DMS 273 treated with DMSO at 0.1 percent for 48 hours (cell line): ENCODE results near the gene TARDBP.
"Not testable (repeated sequence)": the region's sequence is repeated elsewhere in the genome, so short reads cannot be mapped to it uniquely, and the experiment has no call there.

ENCODE experiments used
- DNase-seq: peaks from one replicate; lab custom pipeline; 2025; lab: John Stamatoyannopoulos, UW

Gene TARDBP

GRCh38 chr1:10992864-10993263, 19.6 kb upstream of the TARDBP start:
- DNase-seq: no peak

GRCh38 chr1:10996100-10996499, 16.4 kb upstream of the TARDBP start:
- no peak for DNase-seq

GRCh38 chr1:11000526-11000925, 11.9 kb upstream of the TARDBP start:
- DNase-seq: no peak

DNA sequence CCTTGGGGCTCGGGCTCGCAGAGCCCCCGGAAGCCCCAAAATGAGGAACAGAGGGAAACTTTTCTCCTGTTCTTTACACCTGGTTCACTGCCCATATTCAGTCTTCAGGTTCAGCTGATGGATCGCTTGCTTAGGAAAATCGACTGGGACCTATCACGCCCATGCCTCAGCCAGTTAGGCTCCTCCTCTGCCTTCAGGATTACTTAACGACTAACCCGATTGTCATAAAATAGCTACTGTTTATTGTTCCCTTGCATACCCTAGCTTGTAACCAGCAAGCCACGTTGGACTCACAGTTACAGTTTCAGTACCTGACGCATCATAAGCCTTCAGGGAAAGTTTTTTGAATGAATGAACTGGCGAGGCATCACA, 692 bp downstream of the TARDBP start:
- no peak for DNase-seq

- DNase-seq: not testable (repeated sequence)
Measured at GRCh38 chr1:11019358-11019757, 6.9 kb downstream of the TARDBP start.

DNA sequence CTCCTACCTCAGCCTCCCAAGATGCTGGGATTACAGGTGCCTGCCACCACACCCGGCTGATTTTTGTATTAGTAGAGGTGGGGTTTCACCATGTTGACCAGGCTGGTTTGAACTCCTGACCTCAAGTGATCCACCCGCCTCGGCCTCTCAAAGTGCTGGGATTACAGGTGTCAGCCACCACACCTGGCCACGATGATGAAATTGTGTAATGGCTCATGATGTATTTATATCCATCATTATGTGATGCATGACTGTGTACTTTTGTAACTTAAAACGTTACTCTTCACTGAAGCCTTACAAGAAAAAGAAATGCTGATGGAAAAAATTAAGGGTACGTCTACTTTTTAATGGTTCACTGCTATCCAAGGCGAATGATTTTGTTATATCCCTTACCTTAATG, 7.5 kb downstream of the TARDBP start:
- DNase-seq: no peak

DNA sequence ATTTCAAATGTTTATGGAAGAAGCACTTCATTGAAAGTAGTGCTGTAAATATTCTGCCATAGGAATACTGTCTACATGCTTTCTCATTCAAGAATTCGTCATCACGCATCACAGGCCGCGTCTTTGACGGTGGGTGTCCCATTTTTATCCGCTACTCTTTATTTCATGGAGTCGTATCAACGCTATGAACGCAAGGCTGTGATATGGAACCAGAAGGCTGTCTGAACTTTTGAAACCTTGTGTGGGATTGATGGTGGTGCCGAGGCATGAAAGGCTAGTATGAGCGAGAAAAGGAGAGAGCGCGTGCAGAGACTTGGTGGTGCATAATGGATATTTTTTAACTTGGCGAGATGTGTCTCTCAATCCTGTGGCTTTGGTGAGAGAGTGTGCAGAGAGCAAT, 10.7 kb downstream of the TARDBP start:
- no peak for DNase-seq

- DNase-seq: no peak
Measured at GRCh38 chr1:11024154-11024873, 11.9 kb downstream of the TARDBP start.

DNA sequence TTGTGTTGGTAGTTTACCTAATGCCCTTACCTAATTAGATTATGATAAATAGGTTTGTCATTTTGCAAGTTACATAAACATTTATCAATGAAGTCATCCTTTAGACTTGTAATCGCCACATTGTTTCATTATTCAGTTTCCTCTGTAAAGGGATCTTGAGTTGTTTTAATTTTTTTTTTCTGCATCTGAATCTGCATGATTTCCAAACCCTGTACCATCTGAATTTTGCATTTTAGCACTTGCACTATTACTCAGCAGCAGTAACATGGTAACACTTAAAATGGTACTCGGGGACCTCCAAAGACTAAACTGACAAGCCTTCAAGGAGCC, 12.4 kb downstream of the TARDBP start:
- DNase-seq: no peak

GRCh38 chr1:11025618-11026017, 13.2 kb downstream of the TARDBP start:
- no peak for DNase-seq

GRCh38 chr1:11026052-11026451, 13.6 kb downstream of the TARDBP start:
- DNase-seq: no peak

GRCh38 chr1:11026903-11027302, 14.4 kb downstream of the TARDBP start:
- no peak for DNase-seq

GRCh38 chr1:11027316-11027715, 14.9 kb downstream of the TARDBP start:
- DNase-seq: no peak

DNA sequence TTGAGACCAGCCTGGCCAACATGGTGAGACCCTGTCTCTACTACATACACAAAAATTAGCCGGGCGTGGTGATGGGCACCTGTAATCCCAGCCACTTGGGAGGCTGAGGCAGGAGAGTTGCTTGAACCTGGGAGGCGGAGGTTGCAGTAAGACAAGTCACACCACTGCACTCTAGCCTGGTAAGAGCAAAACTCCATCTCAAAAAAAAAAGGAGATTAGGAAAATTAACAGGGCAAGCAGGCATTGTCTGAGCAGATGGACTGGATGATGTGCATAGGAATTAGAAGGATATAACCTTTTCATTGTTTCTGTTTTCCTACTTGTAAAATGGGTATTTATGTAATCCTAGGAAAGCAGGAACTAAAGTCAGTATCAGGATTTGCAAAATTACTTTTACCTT, 15.6 kb downstream of the TARDBP start:
- no peak for DNase-seq

GRCh38 chr1:11030865-11031264, 18.4 kb downstream of the TARDBP start:
- no peak for DNase-seq

DNA sequence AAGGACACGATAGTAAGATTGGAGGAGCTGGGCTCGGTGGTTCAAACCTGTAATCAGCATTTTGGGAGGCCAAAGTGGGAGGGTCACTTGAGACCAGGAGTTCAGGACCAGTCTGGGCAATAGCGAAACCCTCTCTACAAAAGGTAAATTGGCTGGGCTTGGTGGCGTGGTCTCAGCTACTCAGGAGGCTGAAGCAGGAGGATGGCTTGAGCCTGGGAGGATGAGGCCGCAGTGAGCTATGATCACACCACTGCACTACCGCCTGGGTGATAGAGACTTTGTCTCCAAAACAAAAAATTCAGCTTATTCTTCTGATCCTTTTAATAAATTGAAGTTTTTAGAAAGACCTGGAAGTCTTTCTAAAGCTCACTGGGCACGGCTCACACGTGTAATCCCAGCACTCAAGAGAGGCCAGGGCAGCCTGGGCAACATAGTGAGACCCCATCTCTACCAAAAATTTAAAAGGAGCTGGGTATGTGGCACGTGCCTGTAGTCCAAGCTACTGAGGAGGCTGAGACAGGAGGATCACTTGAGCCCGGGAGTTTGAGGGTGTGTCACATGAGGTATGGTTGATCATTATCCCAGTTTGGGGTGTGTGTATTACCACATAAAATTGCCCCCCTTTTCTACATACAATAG, 19.3 kb downstream of the TARDBP start:
- DNase-seq: no peak

DNA sequence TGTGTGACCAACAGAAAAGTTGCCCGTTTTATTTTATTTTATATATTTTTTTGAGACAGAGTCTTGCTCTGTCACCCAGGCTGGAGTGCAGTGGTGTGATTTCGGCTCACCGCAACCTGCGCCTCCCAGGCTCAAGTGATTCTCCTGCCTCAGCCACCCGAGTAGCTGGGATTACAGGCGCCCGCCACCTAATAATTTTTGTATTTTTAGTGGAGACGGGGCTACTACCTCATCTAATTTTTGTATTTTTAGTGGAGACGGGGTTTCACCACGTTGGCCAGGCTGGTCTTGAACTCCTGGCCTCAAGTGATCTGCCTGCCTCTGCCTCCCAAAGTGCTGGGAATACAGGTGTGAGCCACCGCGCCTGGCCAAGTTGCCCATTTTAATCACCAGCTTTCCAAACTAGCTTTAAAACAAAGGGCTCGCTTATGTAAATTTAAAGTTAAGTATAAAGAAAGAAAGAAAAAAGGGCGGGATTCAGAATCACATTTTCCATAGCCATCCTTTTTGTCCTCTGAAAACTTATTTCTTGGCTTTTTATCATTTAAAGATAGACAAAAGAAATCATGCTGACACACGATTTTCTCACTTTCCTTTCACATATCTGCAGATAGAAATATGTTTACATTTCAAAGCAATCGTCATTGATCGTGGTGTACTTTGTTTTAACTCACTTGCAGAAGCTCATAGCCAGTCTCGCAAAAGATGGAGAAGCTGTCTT, 24.7 kb downstream of the TARDBP start:
- DNase-seq: not testable (repeated sequence)

DNA sequence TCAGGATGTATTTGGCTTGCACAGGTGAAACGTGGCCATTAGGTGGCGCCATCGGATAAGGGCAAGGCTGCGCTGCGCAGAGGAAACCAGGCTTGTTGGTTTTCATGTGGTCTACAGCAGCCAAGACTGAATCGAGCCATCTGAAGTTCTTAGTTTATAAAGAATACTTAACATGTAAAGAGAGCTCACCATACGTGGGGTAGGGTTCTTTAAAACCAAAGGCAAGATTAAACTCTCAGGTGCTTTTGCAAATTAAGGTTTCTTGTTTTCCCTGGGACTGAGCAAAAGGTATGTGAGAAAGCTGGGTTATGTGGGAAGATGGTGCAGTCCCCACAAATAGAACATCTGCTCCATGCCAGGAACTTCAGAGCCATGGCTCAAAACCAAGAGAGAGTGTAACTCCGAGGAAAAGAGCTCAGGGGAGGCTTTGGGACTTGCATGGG, 25.3 kb downstream of the TARDBP start:
- DNase-seq: peak; percentile 59

DNA sequence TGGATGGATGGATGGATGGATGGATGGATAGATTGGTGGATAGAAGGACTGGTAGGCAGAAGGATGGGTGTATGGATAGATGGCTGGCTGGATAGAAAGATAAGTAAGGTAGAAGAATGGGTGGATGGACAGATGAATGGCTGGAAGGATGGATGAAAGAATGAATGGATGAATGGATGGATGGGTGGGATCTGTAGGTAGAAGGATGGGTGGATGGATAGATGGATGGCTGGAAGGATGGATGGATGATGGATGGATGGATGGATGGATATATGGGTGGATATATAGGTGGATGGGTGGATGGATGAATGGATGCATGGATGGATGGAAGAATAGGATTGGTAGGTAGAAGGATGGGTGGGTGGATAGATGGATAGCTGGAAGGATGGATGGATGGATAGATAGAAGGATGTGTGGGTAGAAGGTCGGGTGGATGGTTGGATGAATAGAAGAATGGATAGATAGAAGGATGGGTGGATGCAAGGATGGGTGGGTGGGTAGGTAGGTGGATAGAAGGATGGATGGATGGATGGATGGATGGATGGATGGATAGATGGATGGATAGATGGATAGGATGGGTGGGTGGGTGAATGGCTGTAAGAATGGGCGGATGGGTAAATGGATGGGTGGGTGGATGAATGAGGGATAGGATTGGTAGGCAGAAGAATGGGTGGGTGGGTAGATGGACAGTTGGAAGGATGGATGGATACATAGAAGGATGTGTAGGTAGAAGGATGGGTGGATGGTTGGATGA, 27.1 kb downstream of the TARDBP start:
- DNase-seq: no peak

DNA sequence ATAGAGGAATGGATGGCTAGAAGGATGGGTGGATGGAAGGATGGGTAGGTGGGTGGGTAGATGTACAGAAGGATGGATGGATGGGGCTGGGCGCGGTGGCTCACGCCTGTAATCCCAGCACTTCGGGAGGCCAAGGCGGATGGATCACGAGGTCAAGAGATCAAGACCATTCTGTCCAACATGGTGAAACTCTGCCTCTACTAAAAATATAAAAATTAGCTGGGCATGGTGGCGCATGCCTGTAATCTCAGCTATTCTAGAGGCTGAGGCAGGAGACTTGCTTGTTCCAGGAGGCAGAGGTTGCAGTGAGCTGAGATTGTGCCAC, 27.6 kb downstream of the TARDBP start:
- not testable (repeated sequence) for DNase-seq

DNA sequence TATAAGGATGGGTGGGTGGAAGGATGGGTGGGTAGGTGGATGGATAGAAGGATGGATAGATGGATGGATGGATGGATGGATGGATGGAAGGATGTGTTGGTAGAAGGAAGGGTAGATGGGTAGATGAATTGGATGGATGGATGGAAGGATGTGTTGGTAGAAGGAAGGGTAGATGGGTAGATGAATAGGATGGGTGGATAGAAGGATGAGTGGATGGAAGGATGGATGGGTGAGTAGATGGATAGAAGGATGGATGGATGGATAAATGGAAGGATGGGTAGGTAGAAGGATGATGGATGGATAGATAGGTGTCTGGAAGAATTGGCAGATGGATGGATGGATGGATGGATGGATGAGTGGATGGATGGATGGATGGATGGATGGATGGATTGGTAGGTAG, 28.6 kb downstream of the TARDBP start:
- DNase-seq: no peak

DNA sequence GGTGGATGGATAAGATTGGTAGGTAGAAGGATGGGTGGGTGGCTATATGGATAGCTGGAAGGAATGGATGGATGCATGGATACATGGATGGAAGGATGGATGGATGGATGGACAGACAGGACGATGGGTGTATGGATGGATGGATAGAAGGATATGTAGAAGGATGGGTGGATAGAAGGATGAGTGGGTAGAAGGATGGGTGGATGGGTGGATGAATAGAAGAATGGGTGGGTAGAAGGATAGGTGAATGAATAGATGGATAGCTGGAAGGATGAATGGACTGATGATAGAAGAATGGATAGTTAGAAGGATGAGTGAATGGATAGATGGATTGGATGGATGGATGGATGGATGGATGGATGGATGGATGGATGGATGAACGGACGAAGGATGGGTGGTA, 29.6 kb downstream of the TARDBP start:
- DNase-seq: no peak
